Epithelial cell of prostate (primary cell): ENCODE measurements around the gene MTCH1.
A peak's percentile ranks its signal among the peaks of the same experiment; 100 is the strongest.
"Not testable (repeated sequence)": the region's sequence is repeated elsewhere in the genome, so short reads cannot be mapped to it uniquely, and the experiment has no call there.

Source experiments
- DNase-seq: peaks from one replicate; pipeline ENCODE4 v3.0.0-alpha.2; 2011; ENCODE audit warnings: low read depth, low spot score
- H3K27ac ChIP-seq: fragments of 450-650 bp; 2 replicates; pipeline ENCODE4 v1.5.1; 2017; ENCODE audit warnings: mild to moderate bottlenecking

The MTCH1 gene

GRCh38 chr6:36999061-36999750 is 13.2 kb upstream of the MTCH1 start:
- DNase-seq: no peak
- no peak overlapping the region for H3K27ac ChIP-seq

GRCh38 chr6:36998723-36999038 is 12.7 kb upstream of the MTCH1 start:
- H3K27ac ChIP-seq: no peak overlapping the region
- DNase-seq: no peak

GRCh38 chr6:36997811-36998722 is 12.1 kb upstream of the MTCH1 start:
- DNase-seq: no peak
- H3K27ac ChIP-seq: no peak overlapping the region

- not testable (repeated sequence) for H3K27ac ChIP-seq, DNase-seq
Measured at GRCh38 chr6:36990401-36990800, 4.4 kb upstream of the MTCH1 start.

- H3K27ac ChIP-seq: no peak overlapping the region
- no peak for DNase-seq
Measured at GRCh38 chr6:36989264-36989663, 3.3 kb upstream of the MTCH1 start.

- no peak for DNase-seq
- H3K27ac ChIP-seq: peak overlapping the region; percentile 47
Measured at GRCh38 chr6:36986704-36987047, 680 bp upstream of the MTCH1 start.

GRCh38 chr6:36985417-36985807 is 584 bp downstream of the MTCH1 start:
- H3K27ac ChIP-seq: peak overlapping the region; percentile 47
- no peak for DNase-seq

- no peak for DNase-seq
- H3K27ac ChIP-seq: peak overlapping the region; percentile 47
Measured at GRCh38 chr6:36984581-36985416, 1.2 kb downstream of the MTCH1 start.

GRCh38 chr6:36983538-36983937 is 2.5 kb downstream of the MTCH1 start:
- no peak overlapping the region for H3K27ac ChIP-seq
- DNase-seq: no peak

- H3K27ac ChIP-seq: no peak overlapping the region
- DNase-seq: no peak
Measured at GRCh38 chr6:36980876-36981619, 4.9 kb downstream of the MTCH1 start.

- H3K27ac ChIP-seq: no peak overlapping the region
- no peak for DNase-seq
Measured at GRCh38 chr6:36980129-36980528, 5.9 kb downstream of the MTCH1 start.

GRCh38 chr6:36979347-36979742 is 6.7 kb downstream of the MTCH1 start:
- H3K27ac ChIP-seq: no peak overlapping the region
- no peak for DNase-seq

- no peak for DNase-seq
- no peak overlapping the region for H3K27ac ChIP-seq
Measured at GRCh38 chr6:36978421-36979346, 7.3 kb downstream of the MTCH1 start.

- H3K27ac ChIP-seq: no peak overlapping the region
- no peak for DNase-seq
Measured at GRCh38 chr6:36977470-36977941, 8.5 kb downstream of the MTCH1 start.

GRCh38 chr6:36976931-36977330 is 9.1 kb downstream of the MTCH1 start:
- no peak for DNase-seq
- H3K27ac ChIP-seq: no peak overlapping the region

- H3K27ac ChIP-seq: no peak overlapping the region
- DNase-seq: no peak
Measured at GRCh38 chr6:36976509-36976908, 9.5 kb downstream of the MTCH1 start.

- no peak overlapping the region for H3K27ac ChIP-seq
- no peak for DNase-seq
Measured at GRCh38 chr6:36976007-36976264, 10.1 kb downstream of the MTCH1 start.

- DNase-seq: no peak
- H3K27ac ChIP-seq: no peak overlapping the region
Measured at GRCh38 chr6:36975231-36976006, 10.6 kb downstream of the MTCH1 start.

- H3K27ac ChIP-seq: no peak overlapping the region
- no peak for DNase-seq
Measured at GRCh38 chr6:36973647-36974046, 12.3 kb downstream of the MTCH1 start.
